HepG2 (cell line): ENCODE measurements around the gene ACER2. TPM values are rescaled to one million over a fixed set of nuclear protein-coding genes. Genes with fewer than 3 reads are reported as not detected.
A peak's percentile ranks its signal among the peaks of the same experiment; 100 is the strongest.

Source experiments
- AHR ChIP-seq: IDR thresholded peaks from 2 replicates; pipeline ENCODE4 v1.6.1; 2018; ENCODE audit warnings: missing genetic modification reagents, missing compliant biosample characterization
- DNMT1 ChIP-seq: sonication (generic); formaldehyde crosslinking; IDR thresholded peaks from 2 replicates; pipeline ENCODE4 v1.5.1; 2020; ENCODE audit warnings: mild to moderate bottlenecking, missing genetic modification reagents
- DZIP1 ChIP-seq: sonication (generic); formaldehyde crosslinking; IDR thresholded peaks from 2 replicates; pipeline ENCODE4 v1.5.0; 2020; ENCODE audit warnings: mild to moderate bottlenecking, missing genetic modification reagents
- EHMT2 ChIP-seq: fragments of 200-600 bp; sonication (generic); IDR thresholded peaks from 2 replicates; pipeline ENCODE4 v1.7.0; 2017; ENCODE audit warnings: antibody characterized with exemption, low read depth, low read length, borderline replicate concordance
- GRHL1 ChIP-seq: sonication (generic); formaldehyde crosslinking; conservative IDR thresholded peaks from 2 replicates; pipeline ENCODE4 v1.8.0; 2022; ENCODE audit warnings: missing genetic modification reagents
- HDAC1 ChIP-seq: sonication (generic); formaldehyde crosslinking; IDR thresholded peaks from 2 replicates; pipeline ENCODE4 v1.5.1; 2020; ENCODE audit warnings: mild to moderate bottlenecking, missing genetic modification reagents
- LRRFIP1 ChIP-seq: sonication (generic); formaldehyde crosslinking; conservative IDR thresholded peaks from 2 replicates; pipeline ENCODE4 v1.4.0; 2020; ENCODE audit warnings: missing genetic modification reagents
- NCOA2 ChIP-seq: sonication (generic); formaldehyde crosslinking; IDR thresholded peaks from 2 replicates; pipeline ENCODE4 v1.8.0; 2022; ENCODE audit warnings: inconsistent platforms
- PAF1 ChIP-seq: IDR thresholded peaks from 2 replicates; pipeline ENCODE4 v1.6.1; 2016; ENCODE audit warnings: missing genetic modification reagents, missing compliant biosample characterization
- RARA ChIP-seq: IDR thresholded peaks from 2 replicates; pipeline ENCODE4 v1.6.1; 2016; ENCODE audit warnings: missing genetic modification reagents, missing compliant biosample characterization
- SAFB2 ChIP-seq: sonication (generic); formaldehyde crosslinking; IDR thresholded peaks from 2 replicates; pipeline ENCODE4 v1.5.1; 2020; ENCODE audit warnings: missing genetic modification reagents, low read depth, mild to moderate bottlenecking, borderline replicate concordance
- SALL1 ChIP-seq: sonication (generic); formaldehyde crosslinking; IDR thresholded peaks from 2 replicates; pipeline ENCODE4 v1.8.0; 2022; ENCODE audit warnings: mild to moderate bottlenecking, missing genetic modification reagents
- SSRP1 ChIP-seq: IDR thresholded peaks from 2 replicates; pipeline ENCODE4 v1.6.1; 2016; ENCODE audit warnings: control low read depth
- TAF15 ChIP-seq: fragments of 200-400 bp; formaldehyde crosslinking; IDR thresholded peaks from one replicate; pipeline ENCODE4 v1.6.1; 2018; ENCODE audit warnings: mild to moderate bottlenecking, low read depth, low read length; ENCODE audit not compliant: poor library complexity, severe bottlenecking
- ZBTB46 ChIP-seq: sonication (generic); formaldehyde crosslinking; IDR thresholded peaks from 2 replicates; pipeline ENCODE4 v1.4.0; 2020; ENCODE audit warnings: mild to moderate bottlenecking, missing genetic modification reagents, borderline replicate concordance
- ZC3H13 ChIP-seq: sonication (generic); formaldehyde crosslinking; IDR thresholded peaks from 2 replicates; pipeline ENCODE4 v1.8.1; 2023; ENCODE audit warnings: mild to moderate bottlenecking, missing genetic modification reagents, moderate library complexity
- ZFP36L2 ChIP-seq: sonication (generic); formaldehyde crosslinking; IDR thresholded peaks from 2 replicates; pipeline ENCODE4 v1.4.0; 2020; ENCODE audit warnings: missing genetic modification reagents
- ZNF121 ChIP-seq: sonication (generic); formaldehyde crosslinking; IDR thresholded peaks from 2 replicates; pipeline ENCODE4 v1.5.0; 2020; ENCODE audit warnings: mild to moderate bottlenecking, missing genetic modification reagents
- ZUFSP ChIP-seq: sonication (generic); formaldehyde crosslinking; IDR thresholded peaks from 2 replicates; pipeline ENCODE4 v1.9.0; 2021; ENCODE audit warnings: missing genetic modification reagents, mild to moderate bottlenecking, borderline replicate concordance
- polyA plus RNA-seq, 8 experiments: library from polyadenylated mRNA; depleted of rRNA in 3 of 8; stranded (reverse) in 7 of 8; unstranded in 1 of 8; fragments of >200 nt; fragmentation: Illumina TruSeq in 4 of 8; extraction: Trizol in 4 of 8; gene quantifications; 2 replicates each; pipeline versions ENCODE4 v1.2.1 to v1.2.3, GENCODE V29; 2011 to 2016; ENCODE audit warnings: low read depth in 4 of 8, missing spikeins in 1 of 8, mixed read lengths in 1 of 8; ENCODE audit not compliant: insufficient read depth in 1 of 8
- total RNA-seq, 5 experiments: library from RNA; depleted of rRNA; stranded (reverse); fragments of >200 nt; fragmentation: Illumina TruSeq; extraction: Trizol; gene quantifications; 2 replicates each; pipeline ENCODE4 v1.2.3, GENCODE V29; 2016; ENCODE audit warnings: low read depth in 1 of 5

ACER2 gene
- total and polyA plus RNA-seq, 2 of the 13 experiments (the other 11 are each of a cell fraction or from before 2014, with no cell fraction given), result 1.9 to 3.4 TPM

- TF ChIP-seq DZIP1 (CRISPR knock-in tag) (peak; percentile 59; the same call in 1 of the 2 replicates), PAF1 (CRISPR knock-in tag) (no peak), SALL1 (CRISPR knock-in tag) (peak; percentile 79), SSRP1 (CRISPR knock-in tag) (no peak), ZC3H13 (CRISPR knock-in tag) (peak; percentile 24; the same call in 1 of the 2 replicates), SAFB2 (CRISPR knock-in tag) (no peak; the same call in 1 of the 2 replicates), NCOA2 (CRISPR knock-in tag) (peak; percentile 41), ZUFSP (CRISPR knock-in tag) (no peak), RARA (no peak), AHR (CRISPR knock-in tag) (no peak), LRRFIP1 (CRISPR knock-in tag) (no peak), EHMT2 (no peak), ZBTB46 (CRISPR knock-in tag) (no peak), ZFP36L2 (no peak), DNMT1 (CRISPR knock-in tag) (peak; percentile 76; the same call in 1 of the 2 replicates), GRHL1 (CRISPR knock-in tag) (no peak), HDAC1 (CRISPR knock-in tag) (no peak; the same call in 1 of the 2 replicates), TAF15 (peak; percentile 55), ZNF121 (CRISPR knock-in tag) (no peak)
These were observed at the start of gene ACER2 (continued) for GRCh38 chr9:19408693-19409400.
